Mucosa of descending colon (tissue), 3 donors: Measurements from ENCODE around the gene FAM227B. TPM values are rescaled to one million over a fixed set of nuclear protein-coding genes. Genes with fewer than 3 reads are reported as not detected.
"Not testable (repeated sequence)": the region's sequence is repeated elsewhere in the genome, so short reads cannot be mapped to it uniquely, and the experiment has no call there.

ENCODE experiments used
- ATAC-seq: fragments of 200-7000 bp; cut with Tn5 transposase; one replicate; pipeline ENCODE4 v1.9.1; 2020; ENCODE audit warnings: mild to moderate bottlenecking, moderate library complexity
- DNase-seq, 3 donors: peaks; one replicate each; pipeline ENCODE4 v3.0.0-alpha.2; 2020
- H3K36me3 ChIP-seq: fragments of 200-600 bp; one replicate; pipeline ENCODE4 v1.8.0; 2021; ENCODE audit warnings: low read depth, mild to moderate bottlenecking
- H3K4me1 ChIP-seq: fragments of 200-600 bp; one replicate; pipeline ENCODE4 v1.8.0; 2021; ENCODE audit warnings: low read depth, mild to moderate bottlenecking
- H3K4me3 ChIP-seq: fragments of 200-600 bp; one replicate; pipeline ENCODE4 v1.8.0; 2021; ENCODE audit warnings: mild to moderate bottlenecking
- H3K9me3 ChIP-seq: fragments of 200-600 bp; one replicate; pipeline ENCODE4 v1.8.0; 2021; ENCODE audit warnings: mild to moderate bottlenecking
- CTCF ChIP-seq: fragments of 200-600 bp; IDR thresholded peaks from one replicate; pipeline ENCODE4 v1.8.0; 2022; ENCODE audit warnings: antibody characterized with exemption, mild to moderate bottlenecking
- intact Hi-C, 2 donors: fragments of 100-400 bp; cut with DNase I in 1 of 2; cut with micrococcal nuclease in 1 of 2; formaldehyde crosslinking; loops; one replicate each; pipeline versions ENCODE4 v1.11.0 to v1.11.1; 2022; cut with DNase I, micrococcal nuclease
- total RNA-seq, 3 donors: library from RNA; stranded (reverse); fragmentation: NEBNext Ultra II Directional in 2 of 3; extraction: Animal tissue kit (Norgen Biotek cat#: 25700) in 2 of 3; gene quantifications; one replicate each; pipeline versions ENCODE4 v1.2.1 to v1.2.4, GENCODE V29; 2021 to 2023
- donor health status: DM: no; HTN: no; CAD: no; lungs with moderate emphysema.
- donor health status: DM: no; HTN: no; CAD: no.
- donor health status: DM: no; HTN: yes; CAD: no.

FAM227B gene
- total RNA-seq, 3 donors from 2014 or later = 2.2 to 7.6 (median 3.6) TPM

GRCh38 chr15:49415149-49415548, 205.5 kb downstream of the FAM227B start:
- H3K9me3 ChIP-seq = no peaks in the 10 kb centered on the region
- no peak for DNase-seq
- no peak overlapping the region for H3K4me3 ChIP-seq
- ATAC-seq = no peak
- TF ChIP-seq CTCF = no peak
- H3K4me1 ChIP-seq = no peaks in the 10 kb centered on the region
- intact Hi-C loops = no loop called here
- no peaks in the 10 kb centered on the region for H3K36me3 ChIP-seq

GRCh38 chr15:49412797-49413196, 207.8 kb downstream of the FAM227B start:
- H3K9me3 ChIP-seq = no peaks in the 10 kb centered on the region
- no peaks in the 10 kb centered on the region for H3K36me3 ChIP-seq
- H3K4me1 ChIP-seq = no peaks in the 10 kb centered on the region
- no peak for DNase-seq
- no peak for ATAC-seq
- intact Hi-C loops = no loop called here
- no peak for TF ChIP-seq CTCF
- no peak overlapping the region for H3K4me3 ChIP-seq

- Histone ChIP-seq H3K4me1 (no peaks in the 10 kb centered on the region), H3K36me3 (no peaks in the 10 kb centered on the region), H3K4me3 (no peak overlapping the region), H3K9me3 (no peaks in the 10 kb centered on the region)
- DNase-seq (no peak), ATAC-seq (no peak)
- TF ChIP-seq CTCF = no peak
- intact Hi-C loops = no loop called here
These were observed 210.0 kb downstream of the FAM227B start for GRCh38 chr15:49410641-49411040.

- no peak for TF ChIP-seq CTCF
- no peak for ATAC-seq
- intact Hi-C loops = no loop called here
These were observed 214.1 kb downstream of the FAM227B start for GRCh38 chr15:49406352-49407118.

GRCh38 chr15:49402515-49403296, 217.9 kb downstream of the FAM227B start:
- DNase-seq, H3K9me3 ChIP-seq, H3K4me1 ChIP-seq, H3K4me3 ChIP-seq, ATAC-seq, intact Hi-C loops, H3K36me3 ChIP-seq: not testable (repeated sequence)

More at GRCh38 chr15:49406352-49407118, 214.1 kb downstream of the FAM227B start:
- Histone ChIP-seq H3K36me3 (no peaks in the 10 kb centered on the region), H3K9me3 (no peaks in the 10 kb centered on the region), H3K4me3 (no peak overlapping the region), H3K4me1 (no peaks in the 10 kb centered on the region)
- DNase-seq = no peak

GRCh38 chr15:49387471-49387870, 233.1 kb downstream of the FAM227B start:
- intact Hi-C loops = no loop called here
- H3K4me1 ChIP-seq = no peaks in the 10 kb centered on the region
- no peak for ATAC-seq
- no peaks in the 10 kb centered on the region for H3K9me3 ChIP-seq
- no peak overlapping the region for H3K4me3 ChIP-seq
- TF ChIP-seq CTCF = no peak
- no peak for DNase-seq
- H3K36me3 ChIP-seq = no peaks in the 10 kb centered on the region
